HepG2 (cell line): ENCODE results near the gene WDR93. TPM values are rescaled to one million over a fixed set of nuclear protein-coding genes. Genes with fewer than 3 reads are reported as not detected.

ENCODE experiments used
- ADNP ChIP-seq: sonication (generic); formaldehyde crosslinking; IDR thresholded peaks from 2 replicates; pipeline ENCODE4 v1.4.0; 2020; ENCODE audit warnings: missing genetic modification reagents
- AKNA ChIP-seq: sonication (generic); formaldehyde crosslinking; IDR thresholded peaks from 2 replicates; pipeline ENCODE4 v1.4.0; 2020; ENCODE audit warnings: missing genetic modification reagents, borderline replicate concordance
- ASH2L ChIP-seq: fragments of 300-600, 200-600 bp; sonication (generic); IDR thresholded peaks from 2 replicates; pipeline ENCODE4 v1.7.0; 2017; ENCODE audit warnings: low read depth, mild to moderate bottlenecking, moderate library complexity, mixed read lengths, low read length; ENCODE audit not compliant: insufficient read length
- KDM6A ChIP-seq: IDR thresholded peaks from 2 replicates; pipeline ENCODE4 v1.6.1; 2016; ENCODE audit warnings: low read depth
- NR2F1 ChIP-seq, 2 experiments: fragments of 450-650 bp in 1 of 2; formaldehyde crosslinking in 1 of 2; IDR thresholded peaks; 2 replicates each; pipeline versions ENCODE4 v1.5.0 to v1.6.1; 2016 to 2020; ENCODE audit warnings: mild to moderate bottlenecking in 1 of 2, missing compliant biosample characterization in 1 of 2, missing genetic modification reagents in 1 of 2, moderate library complexity in 1 of 2
- SNAPC4 ChIP-seq: sonication (generic); formaldehyde crosslinking; IDR thresholded peaks from 2 replicates; pipeline ENCODE4 v1.4.0; 2020; ENCODE audit warnings: mild to moderate bottlenecking, missing genetic modification reagents
- U2AF1 ChIP-seq: fragments of 200-400 bp; formaldehyde crosslinking; optimal IDR thresholded peaks from 2 replicates; pipeline ENCODE3; 2017; ENCODE audit warnings: mild to moderate bottlenecking, low read depth, low read length
- ZNF225 ChIP-seq: sonication (generic); formaldehyde crosslinking; IDR thresholded peaks from 2 replicates; pipeline ENCODE4 v1.4.0; 2020; ENCODE audit warnings: mild to moderate bottlenecking, missing genetic modification reagents
- ZNF230 ChIP-seq: sonication (generic); formaldehyde crosslinking; IDR thresholded peaks from 2 replicates; pipeline ENCODE4 v1.4.0; 2020; ENCODE audit warnings: mild to moderate bottlenecking, missing genetic modification reagents
- ZNF33B ChIP-seq: sonication (generic); formaldehyde crosslinking; IDR thresholded peaks from 2 replicates; pipeline ENCODE4 v1.5.1; 2020; ENCODE audit warnings: mild to moderate bottlenecking, missing genetic modification reagents
- ZNF354B ChIP-seq: sonication (generic); formaldehyde crosslinking; IDR thresholded peaks from 2 replicates; pipeline ENCODE4 v1.8.0; 2022; ENCODE audit warnings: mild to moderate bottlenecking, missing genetic modification reagents
- ZNF543 ChIP-seq: sonication (generic); formaldehyde crosslinking; IDR thresholded peaks from 2 replicates; pipeline ENCODE4 v1.4.0; 2020; ENCODE audit warnings: mild to moderate bottlenecking, missing genetic modification reagents
- ZNF547 ChIP-seq: sonication (generic); formaldehyde crosslinking; IDR thresholded peaks from 2 replicates; pipeline ENCODE4 v1.5.1; 2020; ENCODE audit warnings: mild to moderate bottlenecking, missing genetic modification reagents
- ZNF639 ChIP-seq: conservative IDR thresholded peaks from 2 replicates; pipeline ENCODE4 v1.6.1; 2018; ENCODE audit warnings: missing genetic modification reagents
- ZUFSP ChIP-seq: sonication (generic); formaldehyde crosslinking; IDR thresholded peaks from 2 replicates; pipeline ENCODE4 v1.9.0; 2021; ENCODE audit warnings: missing genetic modification reagents, mild to moderate bottlenecking, borderline replicate concordance
- polyA plus RNA-seq, 8 experiments: library from polyadenylated mRNA; depleted of rRNA in 3 of 8; stranded (reverse) in 7 of 8; unstranded in 1 of 8; fragments of >200 nt; fragmentation: Illumina TruSeq in 4 of 8; extraction: Trizol in 4 of 8; gene quantifications; 2 replicates each; pipeline versions ENCODE4 v1.2.1 to v1.2.3, GENCODE V29; 2011 to 2016; ENCODE audit warnings: low read depth in 4 of 8, missing spikeins in 1 of 8, mixed read lengths in 1 of 8; ENCODE audit not compliant: insufficient read depth in 1 of 8
- total RNA-seq, 5 experiments: library from RNA; depleted of rRNA; stranded (reverse); fragments of >200 nt; fragmentation: Illumina TruSeq; extraction: Trizol; gene quantifications; 2 replicates each; pipeline ENCODE4 v1.2.3, GENCODE V29; 2016; ENCODE audit warnings: low read depth in 1 of 5

The WDR93 gene
- total and polyA plus RNA-seq, 2 of the 13 experiments (the other 11 are each of a cell fraction or from before 2014, with no cell fraction given), result 0.07 TPM; not detected in 1

- TF ChIP-seq ZNF543 (CRISPR knock-in tag) (0 out of 2 replicates have a peak, but pooled peaks have one; percentile 46), ASH2L (peak; percentile 51), U2AF1 (no peak), ZNF354B (CRISPR knock-in tag) (no peak), ZNF225 (CRISPR knock-in tag) (no peak), AKNA (CRISPR knock-in tag) (no peak), NR2F1 (CRISPR knock-in tag; IDR thresholded peaks at IDR 0.05) (no peak), ADNP (CRISPR knock-in tag) (no peak), ZNF547 (CRISPR knock-in tag) (peak; percentile 80), ZNF230 (CRISPR knock-in tag) (no peak), SNAPC4 (CRISPR knock-in tag) (no peak), ZUFSP (CRISPR knock-in tag) (no peak), KDM6A (CRISPR knock-in tag) (no peak), ZNF33B (CRISPR knock-in tag) (no peak), ZNF639 (CRISPR knock-in tag) (no peak)
These were observed 60.2 kb downstream of the WDR93 start, which contains the start of gene MESP1 (continued) for GRCh38 chr15:89750560-89751542.
